Measurements from ENCODE around the gene IL2RA.
"Not testable (repeated sequence)": the region's sequence is repeated elsewhere in the genome, so short reads cannot be mapped to it uniquely, and the experiment has no call there.

- not testable (repeated sequence) for TF ChIP-seq CTCF (optimal IDR thresholded peaks at IDR 0.05 in 1 of 3, IDR thresholded peaks at IDR 0.05 in 1 of 3, conservative IDR thresholded peaks at IDR 0.05 in 1 of 3; ENCODE audit: extremely low read depth in 1 of 3, insufficient read depth in 2 of 3, low read length in 3 of 3); EZH2 (IDR thresholded peaks at IDR 0.05; ENCODE audit: low read length)
Measured at GRCh38 chr10:6005161-6005804, 56.9 kb downstream of the IL2RA start.
